HepG2 (cell line): ENCODE results near the gene PRSS8. TPM values are rescaled to one million over a fixed set of nuclear protein-coding genes. Genes with fewer than 3 reads are reported as not detected.

Experiments
- ADNP ChIP-seq: sonication (generic); formaldehyde crosslinking; IDR thresholded peaks from 2 replicates; pipeline ENCODE4 v1.4.0; 2020; ENCODE audit warnings: missing genetic modification reagents
- CENPX ChIP-seq: sonication (generic); formaldehyde crosslinking; IDR thresholded peaks from 2 replicates; pipeline ENCODE4 v1.9.0; 2021; ENCODE audit warnings: mild to moderate bottlenecking, missing genetic modification reagents, moderate library complexity
- GLI4 ChIP-seq: sonication (generic); formaldehyde crosslinking; IDR thresholded peaks from 2 replicates; pipeline ENCODE4 v1.5.1; 2020; ENCODE audit warnings: missing genetic modification reagents, mild to moderate bottlenecking, moderate library complexity, borderline replicate concordance
- HNRNPLL ChIP-seq: fragments of 200-400 bp; formaldehyde crosslinking; IDR thresholded peaks from 2 replicates; pipeline ENCODE4 v1.6.1; 2017; ENCODE audit warnings: mild to moderate bottlenecking, low read depth, low read length; ENCODE audit not compliant: poor library complexity, severe bottlenecking
- IKZF4 ChIP-seq: sonication (generic); formaldehyde crosslinking; IDR thresholded peaks from 2 replicates; pipeline ENCODE4 v1.5.1; 2020; ENCODE audit warnings: borderline replicate concordance, mild to moderate bottlenecking, low read depth, missing genetic modification reagents; ENCODE audit errors: not compliant biosample characterization
- PITX1 ChIP-seq: sonication (generic); formaldehyde crosslinking; IDR thresholded peaks from 2 replicates; pipeline ENCODE4 v1.5.1; 2020; ENCODE audit warnings: mild to moderate bottlenecking, missing genetic modification reagents
- PRMT3 ChIP-seq: sonication (generic); formaldehyde crosslinking; IDR thresholded peaks from 2 replicates; pipeline ENCODE4 v1.8.1; 2022; ENCODE audit warnings: low read depth, mild to moderate bottlenecking, moderate library complexity, missing genetic modification reagents, borderline replicate concordance
- TEAD3 ChIP-seq: optimal IDR thresholded peaks from 2 replicates; pipeline ENCODE3; 2016; ENCODE audit warnings: borderline replicate concordance
- U2AF1 ChIP-seq: fragments of 200-400 bp; formaldehyde crosslinking; optimal IDR thresholded peaks from 2 replicates; pipeline ENCODE3; 2017; ENCODE audit warnings: mild to moderate bottlenecking, low read depth, low read length
- ZMAT3 ChIP-seq: sonication (generic); formaldehyde crosslinking; conservative IDR thresholded peaks from 2 replicates; pipeline ENCODE4 v1.7.0; 2021; ENCODE audit warnings: missing genetic modification reagents
- ZNF10 ChIP-seq: sonication (generic); formaldehyde crosslinking; IDR thresholded peaks from 2 replicates; pipeline ENCODE4 v1.4.0; 2020; ENCODE audit warnings: mild to moderate bottlenecking, low read depth, missing genetic modification reagents, borderline replicate concordance
- ZNF292 ChIP-seq: sonication (generic); formaldehyde crosslinking; IDR thresholded peaks from 2 replicates; pipeline ENCODE4 v1.8.1; 2022; ENCODE audit warnings: mild to moderate bottlenecking, low read depth, missing genetic modification reagents, borderline replicate concordance
- ZNF335 ChIP-seq: sonication (generic); formaldehyde crosslinking; IDR thresholded peaks from 2 replicates; pipeline ENCODE4 v1.4.0; 2020; ENCODE audit warnings: missing genetic modification reagents
- polyA plus RNA-seq, 8 experiments: library from polyadenylated mRNA; depleted of rRNA in 3 of 8; stranded (reverse) in 7 of 8; unstranded in 1 of 8; fragments of >200 nt; fragmentation: Illumina TruSeq in 4 of 8; extraction: Trizol in 4 of 8; gene quantifications; 2 replicates each; pipeline versions ENCODE4 v1.2.1 to v1.2.3, GENCODE V29; 2011 to 2016; ENCODE audit warnings: low read depth in 4 of 8, missing spikeins in 1 of 8, mixed read lengths in 1 of 8; ENCODE audit not compliant: insufficient read depth in 1 of 8
- total RNA-seq, 5 experiments: library from RNA; depleted of rRNA; stranded (reverse); fragments of >200 nt; fragmentation: Illumina TruSeq; extraction: Trizol; gene quantifications; 2 replicates each; pipeline ENCODE4 v1.2.3, GENCODE V29; 2016; ENCODE audit warnings: low read depth in 1 of 5
- TF ChIP-seq, protein P1 (sequence below): sonication (generic); formaldehyde crosslinking; IDR thresholded peaks from 2 replicates; pipeline ENCODE4 v1.4.0; 2020; ENCODE audit warnings: missing genetic modification reagents
- TF ChIP-seq, protein P2 (sequence below): sonication (generic); formaldehyde crosslinking; IDR thresholded peaks from 2 replicates; pipeline ENCODE4 v1.5.1; 2020; ENCODE audit warnings: mild to moderate bottlenecking, missing genetic modification reagents, moderate library complexity
- TF ChIP-seq, protein P3 (sequence below): sonication (generic); formaldehyde crosslinking; IDR thresholded peaks from 2 replicates; pipeline ENCODE4 v1.5.0; 2020; ENCODE audit warnings: missing genetic modification reagents
- TF ChIP-seq, protein P4 (sequence below): sonication (generic); formaldehyde crosslinking; IDR thresholded peaks from 2 replicates; pipeline ENCODE4 v1.5.0; 2020; ENCODE audit warnings: missing genetic modification reagents

PRSS8 gene
- total and polyA plus RNA-seq, 2 of the 13 experiments (the other 11 are each of a cell fraction or from before 2014, with no cell fraction given): 2.6 to 7.2 TPM

DNA sequence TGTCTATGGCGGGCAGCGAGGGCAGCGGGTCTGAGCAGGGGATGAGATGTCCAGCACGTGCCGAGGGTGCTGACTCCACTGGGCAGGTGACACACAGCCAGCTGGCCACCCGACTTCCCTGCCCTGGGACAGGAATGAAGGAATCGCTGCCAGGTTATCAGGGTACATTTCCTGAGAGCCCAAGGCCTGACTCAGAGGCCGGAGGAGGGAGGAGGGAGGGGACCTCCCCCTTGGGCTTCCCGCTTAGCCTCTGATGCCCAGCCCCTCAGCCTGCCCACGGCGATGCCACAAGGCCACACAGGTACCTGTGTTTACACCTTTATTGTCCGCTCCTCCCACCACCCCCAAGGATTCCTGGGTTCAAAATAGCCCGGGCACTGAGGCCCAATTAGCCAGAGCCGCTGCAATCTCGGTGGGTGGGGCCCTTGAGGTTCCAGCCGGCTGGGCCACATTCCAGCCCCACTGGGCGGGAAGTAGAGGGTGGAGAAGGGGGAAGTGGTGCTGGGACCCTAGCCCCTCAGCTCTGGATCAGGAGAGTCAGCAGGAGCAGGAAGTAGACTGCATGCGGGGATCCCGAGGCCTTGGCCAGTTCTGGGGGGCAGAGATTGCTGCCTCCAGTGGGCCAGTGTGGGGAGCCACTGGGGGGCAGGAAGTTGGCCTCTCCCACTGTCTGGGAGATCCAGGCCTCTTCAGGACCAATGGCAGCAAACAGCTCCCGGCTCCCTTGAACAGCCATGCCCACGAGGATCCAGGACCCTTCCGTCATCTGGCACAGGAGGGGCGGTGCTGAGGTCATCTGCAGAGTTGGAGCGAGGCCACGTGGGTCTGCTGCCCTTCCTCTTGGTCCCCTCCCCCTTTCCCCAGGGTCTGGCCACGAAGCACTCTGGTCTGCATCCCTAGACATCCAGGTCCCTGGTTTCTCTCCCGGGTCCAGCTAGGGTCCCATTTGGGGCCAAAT lies 3.4 kb upstream of the PRSS8 start (continued):
- TF ChIP-seq, protein P1, sequence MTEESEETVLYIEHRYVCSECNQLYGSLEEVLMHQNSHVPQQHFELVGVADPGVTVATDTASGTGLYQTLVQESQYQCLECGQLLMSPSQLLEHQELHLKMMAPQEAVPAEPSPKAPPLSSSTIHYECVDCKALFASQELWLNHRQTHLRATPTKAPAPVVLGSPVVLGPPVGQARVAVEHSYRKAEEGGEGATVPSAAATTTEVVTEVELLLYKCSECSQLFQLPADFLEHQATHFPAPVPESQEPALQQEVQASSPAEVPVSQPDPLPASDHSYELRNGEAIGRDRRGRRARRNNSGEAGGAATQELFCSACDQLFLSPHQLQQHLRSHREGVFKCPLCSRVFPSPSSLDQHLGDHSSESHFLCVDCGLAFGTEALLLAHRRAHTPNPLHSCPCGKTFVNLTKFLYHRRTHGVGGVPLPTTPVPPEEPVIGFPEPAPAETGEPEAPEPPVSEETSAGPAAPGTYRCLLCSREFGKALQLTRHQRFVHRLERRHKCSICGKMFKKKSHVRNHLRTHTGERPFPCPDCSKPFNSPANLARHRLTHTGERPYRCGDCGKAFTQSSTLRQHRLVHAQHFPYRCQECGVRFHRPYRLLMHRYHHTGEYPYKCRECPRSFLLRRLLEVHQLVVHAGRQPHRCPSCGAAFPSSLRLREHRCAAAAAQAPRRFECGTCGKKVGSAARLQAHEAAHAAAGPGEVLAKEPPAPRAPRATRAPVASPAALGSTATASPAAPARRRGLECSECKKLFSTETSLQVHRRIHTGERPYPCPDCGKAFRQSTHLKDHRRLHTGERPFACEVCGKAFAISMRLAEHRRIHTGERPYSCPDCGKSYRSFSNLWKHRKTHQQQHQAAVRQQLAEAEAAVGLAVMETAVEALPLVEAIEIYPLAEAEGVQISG (CRISPR knock-in tag): no peak
- no peak for TF ChIP-seq PRMT3 (CRISPR knock-in tag)
- no peak for TF ChIP-seq CENPX (CRISPR knock-in tag)
- peak; percentile 25 for TF ChIP-seq HNRNPLL
- no peak for TF ChIP-seq ZNF292
- TF ChIP-seq ZNF335 (CRISPR knock-in tag): no peak
- TF ChIP-seq GLI4: no peak
- no peak for TF ChIP-seq U2AF1
- peak; percentile 20 for TF ChIP-seq IKZF4
- no peak for TF ChIP-seq ZNF10 (CRISPR knock-in tag)
- TF ChIP-seq, protein P2, sequence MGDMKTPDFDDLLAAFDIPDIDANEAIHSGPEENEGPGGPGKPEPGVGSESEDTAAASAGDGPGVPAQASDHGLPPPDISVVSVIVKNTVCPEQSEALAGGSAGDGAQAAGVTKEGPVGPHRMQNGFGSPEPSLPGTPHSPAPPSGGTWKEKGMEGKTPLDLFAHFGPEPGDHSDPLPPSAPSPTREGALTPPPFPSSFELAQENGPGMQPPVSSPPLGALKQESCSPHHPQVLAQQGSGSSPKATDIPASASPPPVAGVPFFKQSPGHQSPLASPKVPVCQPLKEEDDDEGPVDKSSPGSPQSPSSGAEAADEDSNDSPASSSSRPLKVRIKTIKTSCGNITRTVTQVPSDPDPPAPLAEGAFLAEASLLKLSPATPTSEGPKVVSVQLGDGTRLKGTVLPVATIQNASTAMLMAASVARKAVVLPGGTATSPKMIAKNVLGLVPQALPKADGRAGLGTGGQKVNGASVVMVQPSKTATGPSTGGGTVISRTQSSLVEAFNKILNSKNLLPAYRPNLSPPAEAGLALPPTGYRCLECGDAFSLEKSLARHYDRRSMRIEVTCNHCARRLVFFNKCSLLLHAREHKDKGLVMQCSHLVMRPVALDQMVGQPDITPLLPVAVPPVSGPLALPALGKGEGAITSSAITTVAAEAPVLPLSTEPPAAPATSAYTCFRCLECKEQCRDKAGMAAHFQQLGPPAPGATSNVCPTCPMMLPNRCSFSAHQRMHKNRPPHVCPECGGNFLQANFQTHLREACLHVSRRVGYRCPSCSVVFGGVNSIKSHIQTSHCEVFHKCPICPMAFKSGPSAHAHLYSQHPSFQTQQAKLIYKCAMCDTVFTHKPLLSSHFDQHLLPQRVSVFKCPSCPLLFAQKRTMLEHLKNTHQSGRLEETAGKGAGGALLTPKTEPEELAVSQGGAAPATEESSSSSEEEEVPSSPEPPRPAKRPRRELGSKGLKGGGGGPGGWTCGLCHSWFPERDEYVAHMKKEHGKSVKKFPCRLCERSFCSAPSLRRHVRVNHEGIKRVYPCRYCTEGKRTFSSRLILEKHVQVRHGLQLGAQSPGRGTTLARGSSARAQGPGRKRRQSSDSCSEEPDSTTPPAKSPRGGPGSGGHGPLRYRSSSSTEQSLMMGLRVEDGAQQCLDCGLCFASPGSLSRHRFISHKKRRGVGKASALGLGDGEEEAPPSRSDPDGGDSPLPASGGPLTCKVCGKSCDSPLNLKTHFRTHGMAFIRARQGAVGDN (CRISPR knock-in tag): peak; percentile 89
- peak; percentile 76 for TF ChIP-seq TEAD3 (CRISPR knock-in tag)
- TF ChIP-seq, protein P3, sequence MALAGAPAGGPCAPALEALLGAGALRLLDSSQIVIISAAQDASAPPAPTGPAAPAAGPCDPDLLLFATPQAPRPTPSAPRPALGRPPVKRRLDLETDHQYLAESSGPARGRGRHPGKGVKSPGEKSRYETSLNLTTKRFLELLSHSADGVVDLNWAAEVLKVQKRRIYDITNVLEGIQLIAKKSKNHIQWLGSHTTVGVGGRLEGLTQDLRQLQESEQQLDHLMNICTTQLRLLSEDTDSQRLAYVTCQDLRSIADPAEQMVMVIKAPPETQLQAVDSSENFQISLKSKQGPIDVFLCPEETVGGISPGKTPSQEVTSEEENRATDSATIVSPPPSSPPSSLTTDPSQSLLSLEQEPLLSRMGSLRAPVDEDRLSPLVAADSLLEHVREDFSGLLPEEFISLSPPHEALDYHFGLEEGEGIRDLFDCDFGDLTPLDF (CRISPR knock-in tag): peak; percentile 39; the same call in 1 of the 2 replicates
- TF ChIP-seq, protein P4, sequence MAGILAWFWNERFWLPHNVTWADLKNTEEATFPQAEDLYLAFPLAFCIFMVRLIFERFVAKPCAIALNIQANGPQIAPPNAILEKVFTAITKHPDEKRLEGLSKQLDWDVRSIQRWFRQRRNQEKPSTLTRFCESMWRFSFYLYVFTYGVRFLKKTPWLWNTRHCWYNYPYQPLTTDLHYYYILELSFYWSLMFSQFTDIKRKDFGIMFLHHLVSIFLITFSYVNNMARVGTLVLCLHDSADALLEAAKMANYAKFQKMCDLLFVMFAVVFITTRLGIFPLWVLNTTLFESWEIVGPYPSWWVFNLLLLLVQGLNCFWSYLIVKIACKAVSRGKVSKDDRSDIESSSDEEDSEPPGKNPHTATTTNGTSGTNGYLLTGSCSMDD (CRISPR knock-in tag): no peak
- TF ChIP-seq ADNP (CRISPR knock-in tag): no peak; the same call in 1 of the 2 replicates
- peak; percentile 77 for TF ChIP-seq ZMAT3 (CRISPR knock-in tag)
- 0 out of 2 replicates have a peak, but pooled peaks have one; percentile 43 for TF ChIP-seq PITX1 (CRISPR knock-in tag)
